Measurements from ENCODE around the gene DLEC1. TPM values are rescaled to one million over a fixed set of nuclear protein-coding genes. Genes with fewer than 3 reads are reported as not detected.

Gene DLEC1
- polyA plus RNA-seq, 1 experiment = 0.06 TPM

DNA sequence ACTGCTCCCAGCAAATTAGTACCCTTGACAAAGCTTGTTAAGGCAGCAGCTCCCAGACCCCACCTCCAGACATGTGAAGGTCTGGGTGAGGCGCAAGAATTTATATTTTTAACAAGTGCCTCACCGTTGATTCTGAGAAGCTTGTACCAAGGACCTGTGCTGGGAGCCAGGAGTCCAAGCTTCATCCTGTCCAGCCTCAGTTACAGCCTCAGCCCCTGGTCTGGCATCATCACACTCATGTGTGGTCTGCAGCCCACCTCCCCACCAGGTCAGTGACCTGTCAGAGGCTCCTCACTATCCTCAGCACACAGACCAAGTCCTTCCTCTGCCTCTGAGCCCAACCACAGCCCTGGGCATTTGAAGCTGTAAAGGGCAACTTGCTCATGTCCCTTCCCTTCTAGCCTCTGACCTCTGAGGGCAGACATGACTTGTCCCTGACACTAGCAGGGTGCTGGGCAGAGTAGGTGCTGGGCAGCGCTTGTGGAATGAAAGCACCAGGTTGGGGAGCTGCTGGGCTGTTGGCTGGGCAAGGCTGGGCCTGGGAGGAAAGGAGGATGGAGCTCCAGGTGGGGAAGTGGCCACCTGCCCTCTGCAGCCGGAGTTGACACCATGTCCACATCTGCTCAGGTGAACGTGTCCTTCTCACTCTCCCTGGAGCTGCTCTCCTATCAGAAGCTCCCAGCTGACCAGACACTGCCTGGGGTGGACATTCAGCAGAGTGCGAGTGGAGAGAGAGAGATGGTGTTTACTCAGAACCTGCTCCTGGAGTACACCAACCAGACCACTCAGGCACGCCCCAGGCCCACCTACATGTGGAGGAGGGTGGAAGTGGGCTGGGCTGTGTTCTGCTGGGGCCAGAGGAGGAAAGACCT is 81.0 kb downstream of the DLEC1 start:
- TF ChIP-seq, protein P1, sequence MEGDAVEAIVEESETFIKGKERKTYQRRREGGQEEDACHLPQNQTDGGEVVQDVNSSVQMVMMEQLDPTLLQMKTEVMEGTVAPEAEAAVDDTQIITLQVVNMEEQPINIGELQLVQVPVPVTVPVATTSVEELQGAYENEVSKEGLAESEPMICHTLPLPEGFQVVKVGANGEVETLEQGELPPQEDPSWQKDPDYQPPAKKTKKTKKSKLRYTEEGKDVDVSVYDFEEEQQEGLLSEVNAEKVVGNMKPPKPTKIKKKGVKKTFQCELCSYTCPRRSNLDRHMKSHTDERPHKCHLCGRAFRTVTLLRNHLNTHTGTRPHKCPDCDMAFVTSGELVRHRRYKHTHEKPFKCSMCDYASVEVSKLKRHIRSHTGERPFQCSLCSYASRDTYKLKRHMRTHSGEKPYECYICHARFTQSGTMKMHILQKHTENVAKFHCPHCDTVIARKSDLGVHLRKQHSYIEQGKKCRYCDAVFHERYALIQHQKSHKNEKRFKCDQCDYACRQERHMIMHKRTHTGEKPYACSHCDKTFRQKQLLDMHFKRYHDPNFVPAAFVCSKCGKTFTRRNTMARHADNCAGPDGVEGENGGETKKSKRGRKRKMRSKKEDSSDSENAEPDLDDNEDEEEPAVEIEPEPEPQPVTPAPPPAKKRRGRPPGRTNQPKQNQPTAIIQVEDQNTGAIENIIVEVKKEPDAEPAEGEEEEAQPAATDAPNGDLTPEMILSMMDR (IDR thresholded peaks at IDR 0.05; ENCODE audit: insufficient read depth, low read depth, low read length) = no peak
- DNase-seq (ENCODE audit: low read depth) = no peak
- CTCF ChIA-PET = interaction anchor here (1.2 to 6.3 kb wide), 7 partner anchors 10 to 361 kb away, joined by 3 to 39 read pairs (median 7); partner anchors contain the start of genes SLC22A14 and XYLB
- no peak overlapping the region for H3K4me3 ChIP-seq (ENCODE audit: low read depth, low read length)
- peaks cover 20% of the 10 kb centered on the region for H3K36me3 ChIP-seq (ENCODE audit: control insufficient read depth, insufficient read depth, low read length)
- POLR2A ChIA-PET = no interaction called here
- H3K27me3 ChIP-seq (ENCODE audit: control insufficient read depth, insufficient read depth, low read length) = no peaks in the 10 kb centered on the region

DNA sequence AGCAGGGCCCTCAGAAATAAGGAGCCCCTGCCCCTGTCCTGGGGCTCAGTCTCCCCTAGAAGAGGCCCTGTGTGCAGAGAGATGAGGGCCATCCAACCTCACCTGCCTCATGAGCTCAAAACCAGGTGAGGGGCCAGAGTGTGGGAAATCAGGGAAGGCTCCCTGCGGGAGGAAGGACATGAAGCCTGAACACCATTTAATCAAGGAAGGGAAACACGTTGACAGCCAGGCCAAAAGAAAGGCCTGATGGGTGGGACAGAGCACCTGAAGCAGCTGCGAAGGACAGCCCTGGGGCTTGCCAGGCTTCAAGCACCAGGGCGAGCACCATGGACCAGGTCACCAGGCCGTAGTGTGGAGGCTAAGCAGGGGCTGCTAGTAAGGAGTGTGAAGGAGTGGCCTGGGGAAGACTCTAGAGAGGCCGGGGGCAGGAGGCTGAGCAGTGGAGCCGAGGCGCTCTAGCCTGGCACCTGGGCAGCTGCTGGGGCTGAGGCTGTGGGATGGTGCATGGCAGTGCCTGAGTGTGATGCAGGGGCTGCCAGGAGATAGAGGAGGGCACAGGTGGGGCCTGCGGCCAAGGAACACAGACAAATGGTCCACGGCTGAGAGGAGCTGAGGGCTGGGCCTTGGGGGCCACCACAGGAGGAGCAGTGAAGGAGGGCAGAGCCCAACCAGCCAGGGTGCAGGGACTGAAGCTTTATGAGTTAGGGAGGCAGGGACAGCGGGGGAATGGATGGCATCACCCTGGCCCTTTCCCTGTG is 81.9 kb downstream of the DLEC1 start:
- TF ChIP-seq, protein P1 (IDR thresholded peaks at IDR 0.05; ENCODE audit: insufficient read depth, low read depth, low read length) = no peak
- no peak overlapping the region for H3K4me3 ChIP-seq (ENCODE audit: low read depth, low read length)
- DNase-seq (ENCODE audit: low read depth) = no peak
- POLR2A ChIA-PET = no interaction called here
- H3K36me3 ChIP-seq (ENCODE audit: control insufficient read depth, insufficient read depth, low read length) = peaks cover 27% of the 10 kb centered on the region
- no peaks in the 10 kb centered on the region for H3K27me3 ChIP-seq (ENCODE audit: control insufficient read depth, insufficient read depth, low read length)
- CTCF ChIA-PET = interaction anchor here (1.5 to 6.3 kb wide), 5 partner anchors 9 to 360 kb away, joined by 4 to 39 read pairs (median 7); partner anchors contain the start of gene XYLB

DNA sequence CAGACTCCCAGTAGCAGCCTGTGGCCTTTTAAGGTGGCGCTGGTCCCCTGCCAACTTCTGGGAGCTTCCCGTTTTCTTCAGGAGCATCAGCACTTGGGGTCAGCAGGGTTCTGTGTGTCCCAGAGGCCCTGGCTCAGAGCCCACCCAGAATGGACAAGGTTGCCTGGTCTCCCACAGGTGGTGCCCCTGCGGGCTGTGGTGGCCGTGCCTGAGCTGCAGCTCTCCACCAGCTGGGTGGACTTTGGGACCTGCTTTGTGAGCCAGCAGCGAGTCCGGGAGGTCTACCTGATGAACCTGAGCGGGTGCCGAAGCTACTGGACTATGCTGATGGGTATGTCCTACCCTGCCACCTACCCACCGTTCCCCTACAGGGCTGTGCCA is 82.4 kb downstream of the DLEC1 start:
- TF ChIP-seq, protein P1 (IDR thresholded peaks at IDR 0.05; ENCODE audit: insufficient read depth, low read depth, low read length) = no peak
- H3K27me3 ChIP-seq (ENCODE audit: control insufficient read depth, insufficient read depth, low read length) = no peaks in the 10 kb centered on the region
- H3K36me3 ChIP-seq (ENCODE audit: control insufficient read depth, insufficient read depth, low read length) = peaks cover 32% of the 10 kb centered on the region
- ChIA-PET CTCF (interaction anchor here (0.9 to 6.3 kb wide), 3 partner anchors 9 to 177 kb away, joined by 3 to 39 read pairs (median 7); no protein-coding TSS in a partner anchor), POLR2A (no interaction called here)
- DNase-seq (ENCODE audit: low read depth) = no peak
- H3K4me3 ChIP-seq (ENCODE audit: low read depth, low read length) = no peak overlapping the region

DNA sequence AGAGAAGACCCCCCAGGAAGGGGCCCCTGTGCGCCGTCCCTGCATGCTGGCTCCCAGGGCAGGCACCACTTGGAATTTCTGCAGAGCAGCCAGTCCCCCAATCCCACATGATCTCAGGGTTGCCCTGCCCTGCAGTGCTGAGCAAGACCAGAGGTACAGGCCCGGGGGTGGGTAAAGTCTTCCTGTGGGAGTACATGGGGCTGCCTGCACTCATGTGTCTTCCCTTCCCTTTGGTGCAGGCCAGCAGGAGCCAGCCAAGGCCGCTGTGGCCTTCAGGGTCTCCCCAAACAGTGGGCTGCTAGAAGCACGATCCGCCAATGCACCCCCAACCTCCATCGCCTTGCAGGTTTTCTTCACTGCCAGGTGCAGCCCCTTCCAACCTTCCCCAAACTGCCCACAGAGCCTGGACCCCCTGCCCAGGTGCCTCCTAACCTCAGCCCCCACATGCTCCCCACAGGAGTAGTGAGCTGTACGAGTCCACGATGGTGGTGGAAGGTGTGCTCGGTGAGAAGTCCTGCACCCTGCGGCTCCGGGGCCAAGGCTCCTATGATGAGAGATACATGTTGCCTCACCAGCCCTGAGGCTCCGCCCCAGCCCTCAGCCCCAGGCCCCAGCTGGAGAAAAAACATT is 82.9 kb downstream of the DLEC1 start:
- ChIA-PET CTCF (interaction anchor here (0.9 kb wide), 1 partner anchor 176 kb away, joined by 3 read pairs; no protein-coding TSS in a partner anchor), POLR2A (no interaction called here)
- no peak overlapping the region for H3K4me3 ChIP-seq (ENCODE audit: low read depth, low read length)
- peaks cover 35% of the 10 kb centered on the region for H3K36me3 ChIP-seq (ENCODE audit: control insufficient read depth, insufficient read depth, low read length)
- TF ChIP-seq, protein P1 (IDR thresholded peaks at IDR 0.05; ENCODE audit: insufficient read depth, low read depth, low read length) = no peak
- no peaks in the 10 kb centered on the region for H3K27me3 ChIP-seq (ENCODE audit: control insufficient read depth, insufficient read depth, low read length)
- no peak for DNase-seq (ENCODE audit: low read depth)

All from BJ (cell line).